Common myeloid progenitor, CD34-positive (primary cell): ENCODE data around the gene NEK9.

Experiments used
- CTCF ChIA-PET: fragments of 350-600 bp; sonication (Branson Sonifier 250); formaldehyde crosslinking; loops from one replicate; lab custom pipeline; 2021; ENCODE audit warnings: antibody characterized with exemption; lab: Charles Lee
- POLR2A ChIA-PET: fragments of 350-600 bp; sonication (Branson Sonifier 250); formaldehyde crosslinking; loops from one replicate; lab custom pipeline; 2021; ENCODE audit warnings: antibody characterized with exemption; lab: Charles Lee
- DNase-seq, 3 donors: peaks; one replicate each; pipeline versions ENCODE4 v3.0.0 to v3.0.0-alpha.2; 2013
- H3K27ac ChIP-seq, 2 experiments: 1 replicate in 1 of 2; 2 replicates in 1 of 2; pipeline ENCODE4 v1.7.0; 2013; ENCODE audit warnings: inconsistent platforms in 2 of 2, low read length in 2 of 2, mild to moderate bottlenecking in 2 of 2, low read depth in 1 of 2, moderate library complexity in 1 of 2; ENCODE audit not compliant: severe bottlenecking in 2 of 2, insufficient read depth in 1 of 2, poor library complexity in 1 of 2
- H3K27me3 ChIP-seq, 5 experiments: replicated peaks in 2 of 5; 1 replicate in 3 of 5; 2 replicates in 2 of 5; pipeline versions ENCODE4 v1.6.1 to v1.7.0; 2013; ENCODE audit warnings: low read length in 4 of 5, mild to moderate bottlenecking in 2 of 5, moderate library complexity in 2 of 5, inconsistent platforms in 1 of 5; ENCODE audit not compliant: insufficient read depth in 5 of 5, control insufficient read depth in 4 of 5
- H3K36me3 ChIP-seq, 4 experiments: 1 replicate in 2 of 4; 2 replicates in 2 of 4; pipeline versions ENCODE4 v1.6.1 to v1.7.0; 2013; ENCODE audit warnings: low read length in 3 of 4, control low read depth in 1 of 4, mild to moderate bottlenecking in 1 of 4; ENCODE audit not compliant: control insufficient read depth in 4 of 4, insufficient read depth in 4 of 4
- H3K4me1 ChIP-seq, 4 experiments: 1 replicate in 3 of 4; 2 replicates in 1 of 4; pipeline versions ENCODE4 v1.6.1 to v1.7.1; 2013; ENCODE audit warnings: low read length in 3 of 4, mild to moderate bottlenecking in 3 of 4, control low read depth in 1 of 4, inconsistent platforms in 1 of 4, moderate library complexity in 1 of 4; ENCODE audit not compliant: control insufficient read depth in 4 of 4, insufficient read depth in 4 of 4; ENCODE audit errors: control extremely low read depth in 1 of 4
- H3K4me3 ChIP-seq, 7 experiments: 1 replicate in 4 of 7; 2 replicates in 3 of 7; pipeline versions ENCODE4 v1.5.1 to v1.7.0; 2013; ENCODE audit warnings: mild to moderate bottlenecking in 7 of 7, low read length in 6 of 7, moderate library complexity in 6 of 7, inconsistent platforms in 2 of 7, low read depth in 2 of 7, control low read depth in 1 of 7; ENCODE audit not compliant: insufficient read depth in 4 of 7, control insufficient read depth in 1 of 7; ENCODE audit errors: extremely low read depth in 1 of 7
- H3K9me3 ChIP-seq, 5 experiments: 1 replicate in 4 of 5; 2 replicates in 1 of 5; pipeline versions ENCODE4 v1.6.1 to v1.7.1; 2013; ENCODE audit warnings: low read length in 4 of 5, mild to moderate bottlenecking in 2 of 5, inconsistent platforms in 1 of 5, low read depth in 1 of 5, moderate library complexity in 1 of 5; ENCODE audit not compliant: control insufficient read depth in 4 of 5, insufficient read depth in 2 of 5; ENCODE audit errors: control extremely low read depth in 1 of 5
- WGBS: methylation state at CpG from one replicate; pipeline ENCODE4 v1.1.5; 2013; ENCODE audit not compliant: insufficient coverage; 5-methylcytosine and 5-hydroxymethylcytosine counted together

The NEK9 gene

GRCh38 chr14:75032939-75033338 lies 93.9 kb downstream of the NEK9 start:
- DNase-seq, result no peak
- peaks cover 11 to 66% (median 23%) of the 10 kb centered on the region in 4 experiments for H3K36me3 ChIP-seq
- 100% methylated on average over 2 of the region's 2 CpGs for WGBS
- H3K9me3 ChIP-seq, result no peaks in the 10 kb centered on the region
- H3K27me3 ChIP-seq, result no peaks in the 10 kb centered on the region
- H3K4me1 ChIP-seq, result no peaks in the 10 kb centered on the region
- no peak overlapping the region for H3K4me3 ChIP-seq
- CTCF ChIA-PET, result interaction anchor here (0.7 kb wide), 1 partner anchor 171 kb away, joined by 3 read pairs; no protein-coding TSS in a partner anchor
- H3K27ac ChIP-seq, result no peak overlapping the region
- POLR2A ChIA-PET, result no interaction called here

GRCh38 chr14:75030147-75030546 lies 96.7 kb downstream of the NEK9 start:
- no CpG with 5 or more reads among the region's 1 CpG for WGBS
- Histone ChIP-seq H3K9me3 (no peaks in the 10 kb centered on the region), H3K27ac (no peak overlapping the region), H3K27me3 (no peaks in the 10 kb centered on the region), H3K4me3 (no peak overlapping the region), H3K4me1 (peaks cover 0 to 4% (median 3%) of the 10 kb centered on the region in 4 experiments), H3K36me3 (peaks cover 14 to 67% (median 20%) of the 10 kb centered on the region in 4 experiments)
- CTCF ChIA-PET, result interaction anchor here (1.5 kb wide), 1 partner anchor 12 kb away, joined by 3 read pairs; no protein-coding TSS in a partner anchor
- no peak for DNase-seq
- POLR2A ChIA-PET, result no interaction called here
